ENCODE data around the gene BAIAP2.

GRCh38 chr17:81018044-81018802, 16.7 kb upstream of the BAIAP2 start:
- no peak for TF ChIP-seq CTCF (IDR thresholded peaks at IDR 0.05)
- TF ChIP-seq JUN (IDR thresholded peaks at IDR 0.05), result no peak
- no peak for TF ChIP-seq POLR2A (IDR thresholded peaks at IDR 0.05; ENCODE audit: low read length)
- TF ChIP-seq RFX5 (IDR thresholded peaks at IDR 0.05), result no peak
- no peak for TF ChIP-seq USF2 (IDR thresholded peaks at IDR 0.05)
- no peak for TF ChIP-seq RAD21 (conservative IDR thresholded peaks at IDR 0.05 in 1 of 2, IDR thresholded peaks at IDR 0.05 in 1 of 2)

Data from A549 (cell line).